Ishikawa (cell line): ENCODE data around the gene ZNF493.

ENCODE experiments used
- CREB1 ChIP-seq: IDR thresholded peaks from 2 replicates; pipeline ENCODE4 v1.6.1; 2012; ENCODE audit warnings: low read depth
- EGR1 ChIP-seq: IDR thresholded peaks from 2 replicates; pipeline ENCODE4 v1.6.1; 2012
- EP300 ChIP-seq: IDR thresholded peaks from 2 replicates; pipeline ENCODE4 v1.6.1; 2012; ENCODE audit warnings: borderline replicate concordance
- RAD21 ChIP-seq: IDR thresholded peaks from 2 replicates; pipeline ENCODE4 v1.6.1; 2012; ENCODE audit warnings: low read depth
- TAF1 ChIP-seq: IDR thresholded peaks from 2 replicates; pipeline ENCODE4 v1.6.1; 2012; ENCODE audit warnings: low read depth, mild to moderate bottlenecking
- TF ChIP-seq, protein P1 (sequence below): IDR thresholded peaks from 2 replicates; pipeline ENCODE4 v1.6.1; 2012
- TF ChIP-seq, protein P2 (sequence below): IDR thresholded peaks from 2 replicates; pipeline ENCODE4 v1.6.1; 2012

DNA sequence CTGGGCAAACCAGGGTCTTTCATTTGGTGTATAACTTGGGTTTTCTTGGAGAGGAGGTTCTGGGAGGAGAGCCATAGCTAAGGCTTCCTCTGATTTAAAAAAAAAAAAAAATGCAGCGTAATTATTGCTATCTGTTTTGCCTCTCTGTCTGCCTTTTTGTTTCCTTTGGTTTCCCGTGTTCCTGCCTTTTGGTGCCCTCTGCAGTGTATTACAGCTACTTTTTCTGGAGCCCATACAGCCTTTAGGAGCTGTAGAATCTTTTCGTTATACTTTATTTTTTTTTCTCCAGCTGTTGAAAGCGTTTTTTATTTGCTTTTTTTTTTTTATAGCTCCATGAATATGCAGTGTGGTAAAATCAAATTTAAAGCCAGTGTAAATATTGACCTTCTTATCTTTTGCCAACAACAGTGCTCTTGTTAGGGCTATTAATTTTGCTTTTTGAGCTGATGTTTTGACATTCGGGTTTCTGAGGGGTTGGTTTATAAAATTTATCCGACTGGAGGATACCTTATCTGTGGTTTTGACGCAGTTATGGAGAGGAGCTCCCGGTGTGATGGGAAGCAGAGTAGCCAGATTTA is 38.1 kb downstream of the ZNF493 start:
- no peak for TF ChIP-seq CREB1
- TF ChIP-seq TAF1, result no peak
- TF ChIP-seq, protein P1, sequence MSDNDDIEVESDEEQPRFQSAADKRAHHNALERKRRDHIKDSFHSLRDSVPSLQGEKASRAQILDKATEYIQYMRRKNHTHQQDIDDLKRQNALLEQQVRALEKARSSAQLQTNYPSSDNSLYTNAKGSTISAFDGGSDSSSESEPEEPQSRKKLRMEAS, result no peak
- no peak for TF ChIP-seq RAD21
- no peak for TF ChIP-seq EP300
- no peak for TF ChIP-seq EGR1
- TF ChIP-seq, protein P2, sequence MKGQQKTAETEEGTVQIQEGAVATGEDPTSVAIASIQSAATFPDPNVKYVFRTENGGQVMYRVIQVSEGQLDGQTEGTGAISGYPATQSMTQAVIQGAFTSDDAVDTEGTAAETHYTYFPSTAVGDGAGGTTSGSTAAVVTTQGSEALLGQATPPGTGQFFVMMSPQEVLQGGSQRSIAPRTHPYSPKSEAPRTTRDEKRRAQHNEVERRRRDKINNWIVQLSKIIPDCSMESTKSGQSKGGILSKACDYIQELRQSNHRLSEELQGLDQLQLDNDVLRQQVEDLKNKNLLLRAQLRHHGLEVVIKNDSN, result no peak
